Adipocyte (in vitro differentiated cells): ENCODE results near the gene C2CD3.
A peak's percentile ranks its signal among the peaks of the same experiment; 100 is the strongest.

ENCODE experiments used
- DNase-seq: peaks from one replicate; pipeline ENCODE4 v3.0.0-alpha.2; 2015; ENCODE audit warnings: low read depth
- H3K27me3 ChIP-seq: replicated peaks from 2 replicates; pipeline ENCODE4 v1.7.0; 2013; ENCODE audit warnings: mild to moderate bottlenecking, low read length, moderate library complexity; ENCODE audit not compliant: control insufficient read depth, insufficient read depth
- H3K36me3 ChIP-seq: 2 replicates; pipeline ENCODE4 v1.7.0; 2013; ENCODE audit warnings: low read length, mild to moderate bottlenecking, moderate library complexity; ENCODE audit not compliant: control insufficient read depth, insufficient read depth, severe bottlenecking
- H3K4me1 ChIP-seq: 2 replicates; pipeline ENCODE4 v1.7.0; 2013; ENCODE audit warnings: mild to moderate bottlenecking, low read length, moderate library complexity; ENCODE audit not compliant: control insufficient read depth, insufficient read depth
- H3K4me3 ChIP-seq: 2 replicates; pipeline ENCODE4 v1.7.0; 2013; ENCODE audit warnings: mild to moderate bottlenecking, low read length, moderate library complexity
- H3K9ac ChIP-seq: 2 replicates; pipeline ENCODE4 v1.7.0; 2013; ENCODE audit warnings: mild to moderate bottlenecking, low read length, moderate library complexity
- H3K9me3 ChIP-seq: 2 replicates; pipeline ENCODE4 v1.7.0; 2013; ENCODE audit warnings: mild to moderate bottlenecking, low read length, moderate library complexity; ENCODE audit not compliant: control insufficient read depth

Gene C2CD3

GRCh38 chr11:73981051-73981805 lies 189.6 kb downstream of the C2CD3 start:
- no peak for DNase-seq
- no peaks in the 10 kb centered on the region for H3K27me3 ChIP-seq
- H3K9ac ChIP-seq = peak overlapping the region; percentile 85
- peaks cover 36% of the 10 kb centered on the region for H3K36me3 ChIP-seq
- H3K9me3 ChIP-seq = no peaks in the 10 kb centered on the region
- peak overlapping the region; percentile 83 for H3K4me3 ChIP-seq
- peaks cover 35% of the 10 kb centered on the region for H3K4me1 ChIP-seq

GRCh38 chr11:73980001-73980961 lies 190.5 kb downstream of the C2CD3 start:
- peaks cover 39% of the 10 kb centered on the region for H3K4me1 ChIP-seq
- no peak for DNase-seq

GRCh38 chr11:73978576-73979086 lies 192.2 kb downstream of the C2CD3 start:
- Histone ChIP-seq H3K36me3 (peaks cover 59% of the 10 kb centered on the region), H3K9ac (no peak overlapping the region), H3K9me3 (no peaks in the 10 kb centered on the region), H3K4me1 (peaks cover 43% of the 10 kb centered on the region), H3K27me3 (no peaks in the 10 kb centered on the region), H3K4me3 (no peak overlapping the region)
- peak; percentile 39 for DNase-seq

More at GRCh38 chr11:73980001-73980961, 190.5 kb downstream of the C2CD3 start:
- Histone ChIP-seq H3K36me3 (peaks cover 45% of the 10 kb centered on the region), H3K9ac (peak overlapping the region; percentile 18), H3K9me3 (no peaks in the 10 kb centered on the region), H3K27me3 (no peaks in the 10 kb centered on the region), H3K4me3 (peak overlapping the region; percentile 83)

- peaks cover 39% of the 10 kb centered on the region for H3K4me1 ChIP-seq
- DNase-seq = no peak
- H3K9ac ChIP-seq = no peak overlapping the region
- no peaks in the 10 kb centered on the region for H3K27me3 ChIP-seq
- H3K9me3 ChIP-seq = no peaks in the 10 kb centered on the region
- no peak overlapping the region for H3K4me3 ChIP-seq
- H3K36me3 ChIP-seq = peaks cover 59% of the 10 kb centered on the region
Measured at GRCh38 chr11:73977856-73978519, 192.8 kb downstream of the C2CD3 start.

GRCh38 chr11:73976451-73977151 lies 194.2 kb downstream of the C2CD3 start:
- H3K4me1 ChIP-seq = peaks cover 39% of the 10 kb centered on the region
- H3K27me3 ChIP-seq = no peaks in the 10 kb centered on the region
- H3K36me3 ChIP-seq = peaks cover 59% of the 10 kb centered on the region
- no peak for DNase-seq
- H3K4me3 ChIP-seq = no peak overlapping the region
- H3K9ac ChIP-seq = no peak overlapping the region
- no peaks in the 10 kb centered on the region for H3K9me3 ChIP-seq

- H3K36me3 ChIP-seq = peaks cover 59% of the 10 kb centered on the region
- peaks cover 38% of the 10 kb centered on the region for H3K4me1 ChIP-seq
- H3K27me3 ChIP-seq = no peaks in the 10 kb centered on the region
- H3K9me3 ChIP-seq = no peaks in the 10 kb centered on the region
- no peak for DNase-seq
- no peak overlapping the region for H3K9ac ChIP-seq
- no peak overlapping the region for H3K4me3 ChIP-seq
Measured at GRCh38 chr11:73975479-73975757, 195.4 kb downstream of the C2CD3 start.

GRCh38 chr11:73974604-73975478 lies 196.0 kb downstream of the C2CD3 start:
- Histone ChIP-seq H3K4me1 (peaks cover 34% of the 10 kb centered on the region), H3K9ac (no peak overlapping the region), H3K36me3 (peaks cover 55% of the 10 kb centered on the region), H3K9me3 (no peaks in the 10 kb centered on the region), H3K27me3 (no peaks in the 10 kb centered on the region), H3K4me3 (no peak overlapping the region)
- no peak for DNase-seq

- H3K9me3 ChIP-seq = no peaks in the 10 kb centered on the region
- H3K36me3 ChIP-seq = peaks cover 39% of the 10 kb centered on the region
- no peak overlapping the region for H3K9ac ChIP-seq
- no peak for DNase-seq
- peaks cover 21% of the 10 kb centered on the region for H3K4me1 ChIP-seq
- no peak overlapping the region for H3K4me3 ChIP-seq
- H3K27me3 ChIP-seq = no peaks in the 10 kb centered on the region
Measured at GRCh38 chr11:73972620-73973449, 198.0 kb downstream of the C2CD3 start.

- no peak overlapping the region for H3K4me3 ChIP-seq
- peaks cover 32% of the 10 kb centered on the region for H3K36me3 ChIP-seq
- H3K9me3 ChIP-seq = no peaks in the 10 kb centered on the region
- no peak overlapping the region for H3K9ac ChIP-seq
- peaks cover 2% of the 10 kb centered on the region for H3K27me3 ChIP-seq
- DNase-seq = no peak
- H3K4me1 ChIP-seq = peaks cover 15% of the 10 kb centered on the region
Measured at GRCh38 chr11:73972187-73972586, 198.6 kb downstream of the C2CD3 start.
